ENCODE measurements around the gene TCP1.
A peak's percentile ranks its signal among the peaks of the same experiment; 100 is the strongest.

TCP1 gene

GRCh38 chr6:159729598-159730331 is 59.6 kb downstream of the TCP1 start:
- no peaks in the 10 kb centered on the region for H3K27me3 ChIP-seq (ENCODE audit: insufficient read depth, insufficient read length)
- DNase-seq (ENCODE audit: low read depth, low spot score): no peak
- no peaks in the 10 kb centered on the region for H3K9me3 ChIP-seq (ENCODE audit: insufficient read depth, low read length)
- peak overlapping the region; percentile 24 for H3K9ac ChIP-seq (ENCODE audit: insufficient read length, low read depth)
- H3K36me3 ChIP-seq (ENCODE audit: insufficient read depth, insufficient read length, low read length): peaks cover 18% of the 10 kb centered on the region
- H3K4me1 ChIP-seq (ENCODE audit: insufficient read depth, insufficient read length): no peaks in the 10 kb centered on the region
- peak overlapping the region; percentile 85 for H3K4me3 ChIP-seq (ENCODE audit: insufficient read length, low read depth)
- TF ChIP-seq YY1 (IDR thresholded peaks at IDR 0.05; ENCODE audit: insufficient read depth, insufficient read length) (no peak), SUZ12 (IDR thresholded peaks at IDR 0.05; ENCODE audit: extremely low read depth, insufficient read depth, insufficient read length) (no peak), ZNF274 (IDR thresholded peaks at IDR 0.05; ENCODE audit: low read depth, low read length) (no peak)

- Histone ChIP-seq H3K4me3 (ENCODE audit: insufficient read length, low read depth) (peak overlapping the region; percentile 85), H3K4me1 (ENCODE audit: insufficient read depth, insufficient read length) (no peaks in the 10 kb centered on the region), H3K27me3 (ENCODE audit: insufficient read depth, insufficient read length) (no peaks in the 10 kb centered on the region), H3K9me3 (ENCODE audit: insufficient read depth, low read length) (no peaks in the 10 kb centered on the region), H3K9ac (ENCODE audit: insufficient read length, low read depth) (peak overlapping the region; percentile 90), H3K36me3 (ENCODE audit: insufficient read depth, insufficient read length, low read length) (peaks cover 18% of the 10 kb centered on the region)
- TF ChIP-seq SUZ12 (IDR thresholded peaks at IDR 0.05; ENCODE audit: extremely low read depth, insufficient read depth, insufficient read length): no peak
- TF ChIP-seq YY1 (IDR thresholded peaks at IDR 0.05; ENCODE audit: insufficient read depth, insufficient read length): no peak
- TF ChIP-seq ZNF274 (IDR thresholded peaks at IDR 0.05; ENCODE audit: low read depth, low read length): no peak
- no peak for DNase-seq (ENCODE audit: low read depth, low spot score)
Observed at GRCh38 chr6:159728531-159728964, 60.9 kb downstream of the TCP1 start.
